K562 (cell line): Measurements from ENCODE around the gene SUMO3. TPM values are rescaled to one million over a fixed set of nuclear protein-coding genes. Genes with fewer than 3 reads are reported as not detected.
A peak's percentile ranks its signal among the peaks of the same experiment; 100 is the strongest.

Experiments
- DIDO1 ChIP-seq: fragments of 450-650 bp; IDR thresholded peaks from 2 replicates; pipeline ENCODE4 v1.6.1; 2016; ENCODE audit warnings: low read depth, missing biosample characterization, missing genetic modification characterization
- ESRRB ChIP-seq: fragments of 250-450 bp; sonication (Bioruptor Pico); IDR thresholded peaks from 2 replicates; pipeline ENCODE4 v1.5.0; 2020; ENCODE audit warnings: mild to moderate bottlenecking, moderate library complexity, borderline replicate concordance
- FOXA1 ChIP-seq: fragments of 450-650 bp; IDR thresholded peaks from 2 replicates; pipeline ENCODE4 v1.6.1; 2016; ENCODE audit warnings: mild to moderate bottlenecking, borderline replicate concordance
- FOXJ2 ChIP-seq: fragments of 200-800 bp; sonication (Bioruptor generic); IDR thresholded peaks from 2 replicates; pipeline ENCODE4 v1.6.1; 2016; ENCODE audit warnings: missing genetic modification characterization, missing compliant biosample characterization
- HIVEP1 ChIP-seq: fragments of 250-450 bp; sonication (Bioruptor Pico); IDR thresholded peaks from 2 replicates; pipeline ENCODE4 v1.4.0; 2020; ENCODE audit warnings: mild to moderate bottlenecking
- KAT7 ChIP-seq: sonication (generic); formaldehyde crosslinking; IDR thresholded peaks from 2 replicates; pipeline ENCODE4 v1.8.0; 2022; ENCODE audit warnings: missing genetic modification reagents, mild to moderate bottlenecking, borderline replicate concordance
- KAT8 ChIP-seq: fragments of 450-650 bp; IDR thresholded peaks from 2 replicates; pipeline ENCODE4 v1.6.1; 2016; ENCODE audit warnings: low read depth, mild to moderate bottlenecking
- KHSRP ChIP-seq: fragments of 450-650 bp; IDR thresholded peaks from 2 replicates; pipeline ENCODE4 v1.6.1; 2017
- NR3C1 ChIP-seq: sonication (generic); formaldehyde crosslinking; IDR thresholded peaks from 2 replicates; pipeline ENCODE4 v1.8.1; 2022; ENCODE audit warnings: missing genetic modification reagents
- PML ChIP-seq: IDR thresholded peaks from 2 replicates; pipeline ENCODE4 v1.6.1; 2012; ENCODE audit warnings: low read length, inconsistent platforms
- RAD21 ChIP-seq, 2 experiments: fragments of 250-450 bp in 1 of 2; fragments of 450-650 bp in 1 of 2; sonication (Bioruptor Pico) in 1 of 2; formaldehyde crosslinking in 1 of 2; IDR thresholded peaks in 1 of 2; conservative IDR thresholded peaks in 1 of 2; 2 replicates each; pipeline versions ENCODE4 v1.4.0 to v1.8.0; 2020 to 2022; ENCODE audit warnings: mild to moderate bottlenecking in 2 of 2, moderate library complexity in 1 of 2
- SAFB2 ChIP-seq: fragments of 200-400 bp; formaldehyde crosslinking; IDR thresholded peaks from 2 replicates; pipeline ENCODE4 v1.6.1; 2018; ENCODE audit warnings: borderline replicate concordance, low read length, low read depth, moderate library complexity; ENCODE audit not compliant: severe bottlenecking
- SETDB1 ChIP-seq: IDR thresholded peaks from one replicate; pipeline ENCODE4 v1.6.1; 2012; ENCODE audit warnings: low read length, control low read depth, inconsistent platforms
- SMAD2 ChIP-seq: fragments of 150-350 bp; IDR thresholded peaks from 2 replicates; pipeline ENCODE4 v1.6.1; 2014; ENCODE audit warnings: low read depth, mild to moderate bottlenecking, low read length
- SP2 ChIP-seq: IDR thresholded peaks from 2 replicates; pipeline ENCODE4 v1.6.1; 2011; ENCODE audit warnings: mild to moderate bottlenecking, low read depth, low read length, moderate library complexity; ENCODE audit not compliant: poor library complexity, severe bottlenecking; ENCODE audit errors: extremely low read depth
- ZBTB1 ChIP-seq: sonication (generic); formaldehyde crosslinking; IDR thresholded peaks from 2 replicates; pipeline ENCODE4 v1.8.1; 2023; ENCODE audit warnings: missing genetic modification reagents, low read depth, mild to moderate bottlenecking, borderline replicate concordance
- ZNF583 ChIP-seq: fragments of 250-450 bp; sonication (Bioruptor Pico); IDR thresholded peaks from 2 replicates; pipeline ENCODE4 v1.4.0; 2020
- polyA plus RNA-seq, 8 experiments: library from polyadenylated mRNA; depleted of rRNA in 4 of 8; stranded (reverse) in 5 of 8; unstranded in 3 of 8; fragments of >200 nt; fragmentation: Nextera tagmentation in 2 of 8; fragmentation: Illumina TruSeq in 1 of 8; extraction: Ambion mirVana in 2 of 8; extraction: Trizol in 1 of 8; gene quantifications; 2 replicates each; pipeline versions ENCODE4 v1.2.1 to v1.2.3, GENCODE V29; 2011 to 2014; ENCODE audit warnings: inconsistent platforms in 1 of 8, missing spikeins in 1 of 8
- total RNA-seq, 7 experiments: library from RNA; depleted of rRNA in 6 of 7; stranded (reverse); fragments of >200 nt in 6 of 7; fragmentation: Illumina TruSeq in 2 of 7; extraction: Trizol in 2 of 7; gene quantifications; 2 replicates each; pipeline versions ENCODE4 v1.2.1 to v1.2.3, GENCODE V29; 2011 to 2021; ENCODE audit warnings: low replicate concordance in 1 of 7
- TF ChIP-seq, protein P1 (sequence below): sonication (generic); formaldehyde crosslinking; IDR thresholded peaks from 2 replicates; pipeline ENCODE4 v1.8.0; 2023; ENCODE audit warnings: mild to moderate bottlenecking, missing genetic modification reagents
- TF ChIP-seq, protein P2 (sequence below): fragments of 200-800 bp; sonication (Bioruptor generic); IDR thresholded peaks from 2 replicates; pipeline ENCODE4 v1.6.1; 2017; ENCODE audit warnings: missing genetic modification characterization, missing compliant biosample characterization
- TF ChIP-seq, protein P3 (sequence below): fragments of 250-450 bp; sonication (Bioruptor Pico); IDR thresholded peaks from 2 replicates; pipeline ENCODE4 v1.6.1; 2021; ENCODE audit warnings: mild to moderate bottlenecking
- TF ChIP-seq, protein P4 (sequence below): sonication (generic); formaldehyde crosslinking; IDR thresholded peaks from 2 replicates; pipeline ENCODE4 v1.8.0; 2022; ENCODE audit warnings: mild to moderate bottlenecking, missing genetic modification reagents

The SUMO3 gene
- total and polyA plus RNA-seq, 9 of the 15 experiments (the other 6 are each of a cell fraction or from before 2014, with no cell fraction given) = 13.9 to 143 (median 113) TPM

DNA sequence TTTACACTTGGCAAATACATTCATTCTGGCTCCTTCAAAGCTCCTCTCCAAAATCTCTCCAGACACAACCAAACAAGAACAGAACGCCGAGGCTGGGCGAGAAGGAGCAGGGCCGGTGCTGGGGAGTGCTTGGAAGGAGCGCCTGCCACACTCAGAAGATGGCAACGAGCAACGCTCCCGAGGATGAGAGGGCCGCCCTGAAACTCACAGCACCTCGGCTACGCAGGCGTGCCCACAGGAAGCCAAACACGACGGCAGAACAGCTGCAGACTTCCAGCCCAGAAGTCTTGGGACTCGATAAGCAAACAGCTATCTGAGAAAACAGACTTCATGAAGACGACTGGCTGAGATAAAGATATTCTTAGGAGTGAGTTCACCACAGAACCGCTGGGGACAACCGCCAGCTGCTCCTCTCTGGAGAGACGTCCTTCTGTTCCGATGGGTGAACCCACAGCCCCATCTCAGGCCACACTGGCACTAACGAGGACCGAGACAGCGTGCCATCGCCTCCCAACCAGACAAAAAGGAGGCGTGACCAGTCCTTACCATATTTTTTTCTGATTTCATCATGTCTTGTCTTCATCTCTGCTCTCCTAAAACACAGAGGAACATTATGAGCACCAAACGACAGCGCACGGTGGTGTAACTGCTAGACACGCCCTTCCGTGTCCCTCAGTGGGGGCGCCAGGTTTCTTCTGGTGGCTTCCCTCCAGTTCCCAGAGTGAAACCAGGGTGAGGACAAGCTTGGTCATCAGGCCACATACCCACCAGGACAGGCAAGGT is 37.0 kb upstream of the SUMO3 start (continued):
- TF ChIP-seq NR3C1 (no peak), ZBTB1 (CRISPR knock-in tag) (peak; percentile 10; the same call in 1 of the 2 replicates), ESRRB (CRISPR knock-in tag) (no peak), SP2 (no peak), SMAD2 (no peak), PML (peak; percentile 99), SETDB1 (no peak), KAT7 (CRISPR knock-in tag) (peak; percentile 18; the same call in 1 of the 2 replicates), HIVEP1 (CRISPR knock-in tag) (peak; percentile 69; the same call in 1 of the 2 replicates), FOXA1 (no peak), KHSRP (0 out of 2 replicates have a peak, but pooled peaks have one; percentile 58), ZNF583 (CRISPR knock-in tag) (no peak), FOXJ2 (peak; percentile 61; the same call in 1 of the 2 replicates), DIDO1 (tag) (no peak), KAT8 (no peak), RAD21 (CRISPR knock-in tag; conservative IDR thresholded peaks at IDR 0.05 in 1 of 2, IDR thresholded peaks at IDR 0.05 in 1 of 2) (peak; percentile 49 to 64), SAFB2 (no peak)
- TF ChIP-seq, protein P1, sequence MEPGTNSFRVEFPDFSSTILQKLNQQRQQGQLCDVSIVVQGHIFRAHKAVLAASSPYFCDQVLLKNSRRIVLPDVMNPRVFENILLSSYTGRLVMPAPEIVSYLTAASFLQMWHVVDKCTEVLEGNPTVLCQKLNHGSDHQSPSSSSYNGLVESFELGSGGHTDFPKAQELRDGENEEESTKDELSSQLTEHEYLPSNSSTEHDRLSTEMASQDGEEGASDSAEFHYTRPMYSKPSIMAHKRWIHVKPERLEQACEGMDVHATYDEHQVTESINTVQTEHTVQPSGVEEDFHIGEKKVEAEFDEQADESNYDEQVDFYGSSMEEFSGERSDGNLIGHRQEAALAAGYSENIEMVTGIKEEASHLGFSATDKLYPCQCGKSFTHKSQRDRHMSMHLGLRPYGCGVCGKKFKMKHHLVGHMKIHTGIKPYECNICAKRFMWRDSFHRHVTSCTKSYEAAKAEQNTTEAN = peak; percentile 83
- TF ChIP-seq, protein P2, sequence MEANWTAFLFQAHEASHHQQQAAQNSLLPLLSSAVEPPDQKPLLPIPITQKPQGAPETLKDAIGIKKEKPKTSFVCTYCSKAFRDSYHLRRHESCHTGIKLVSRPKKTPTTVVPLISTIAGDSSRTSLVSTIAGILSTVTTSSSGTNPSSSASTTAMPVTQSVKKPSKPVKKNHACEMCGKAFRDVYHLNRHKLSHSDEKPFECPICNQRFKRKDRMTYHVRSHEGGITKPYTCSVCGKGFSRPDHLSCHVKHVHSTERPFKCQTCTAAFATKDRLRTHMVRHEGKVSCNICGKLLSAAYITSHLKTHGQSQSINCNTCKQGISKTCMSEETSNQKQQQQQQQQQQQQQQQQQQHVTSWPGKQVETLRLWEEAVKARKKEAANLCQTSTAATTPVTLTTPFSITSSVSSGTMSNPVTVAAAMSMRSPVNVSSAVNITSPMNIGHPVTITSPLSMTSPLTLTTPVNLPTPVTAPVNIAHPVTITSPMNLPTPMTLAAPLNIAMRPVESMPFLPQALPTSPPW (CRISPR knock-in tag) = peak; percentile 84
- TF ChIP-seq, protein P3, sequence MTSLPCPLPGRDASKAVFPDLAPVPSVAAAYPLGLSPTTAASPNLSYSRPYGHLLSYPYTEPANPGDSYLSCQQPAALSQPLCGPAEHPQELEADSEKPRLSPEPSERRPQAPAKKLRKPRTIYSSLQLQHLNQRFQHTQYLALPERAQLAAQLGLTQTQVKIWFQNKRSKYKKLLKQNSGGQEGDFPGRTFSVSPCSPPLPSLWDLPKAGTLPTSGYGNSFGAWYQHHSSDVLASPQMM (CRISPR knock-in tag) = no peak
- TF ChIP-seq, protein P4, sequence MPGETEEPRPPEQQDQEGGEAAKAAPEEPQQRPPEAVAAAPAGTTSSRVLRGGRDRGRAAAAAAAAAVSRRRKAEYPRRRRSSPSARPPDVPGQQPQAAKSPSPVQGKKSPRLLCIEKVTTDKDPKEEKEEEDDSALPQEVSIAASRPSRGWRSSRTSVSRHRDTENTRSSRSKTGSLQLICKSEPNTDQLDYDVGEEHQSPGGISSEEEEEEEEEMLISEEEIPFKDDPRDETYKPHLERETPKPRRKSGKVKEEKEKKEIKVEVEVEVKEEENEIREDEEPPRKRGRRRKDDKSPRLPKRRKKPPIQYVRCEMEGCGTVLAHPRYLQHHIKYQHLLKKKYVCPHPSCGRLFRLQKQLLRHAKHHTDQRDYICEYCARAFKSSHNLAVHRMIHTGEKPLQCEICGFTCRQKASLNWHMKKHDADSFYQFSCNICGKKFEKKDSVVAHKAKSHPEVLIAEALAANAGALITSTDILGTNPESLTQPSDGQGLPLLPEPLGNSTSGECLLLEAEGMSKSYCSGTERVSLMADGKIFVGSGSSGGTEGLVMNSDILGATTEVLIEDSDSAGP = no peak
